Measurements from ENCODE around the gene TMEM18.

- TF ChIP-seq CTCF (IDR thresholded peaks at IDR 0.05) (no peak), MXI1 (IDR thresholded peaks at IDR 0.05; ENCODE audit: low read depth, low read length) (no peak), YY1 (IDR thresholded peaks at IDR 0.05; ENCODE audit: low read depth) (no peak), FOSL2 (IDR thresholded peaks at IDR 0.05; ENCODE audit: borderline replicate concordance, low read depth) (no peak), GATA2 (CRISPR knock-in tag; IDR thresholded peaks at IDR 0.05) (no peak), MAX (IDR thresholded peaks at IDR 0.05; ENCODE audit: low read depth) (no peak), JUND (IDR thresholded peaks at IDR 0.05) (no peak), ZBTB33 (IDR thresholded peaks at IDR 0.05; ENCODE audit: borderline replicate concordance, low read depth) (no peak), TAF1 (IDR thresholded peaks at IDR 0.05; ENCODE audit: borderline replicate concordance, low read depth, low read length) (no peak), EP300 (IDR thresholded peaks at IDR 0.05; ENCODE audit: borderline replicate concordance in 1 of 2, low read depth in 1 of 2, low read length in 1 of 2) (no peak), SIN3A (IDR thresholded peaks at IDR 0.05; ENCODE audit: borderline replicate concordance, low read depth, low read length) (no peak), GABPA (IDR thresholded peaks at IDR 0.05; ENCODE audit: low read depth) (no peak)
Observed at GRCh38 chr2:677959-678550, 849 bp upstream of the TMEM18 start.

All from SK-N-SH (cell line).